H1 (cell line): ENCODE measurements around the gene RTKN2. TPM values are rescaled to one million over a fixed set of nuclear protein-coding genes. Genes with fewer than 3 reads are reported as not detected.
A peak's percentile ranks its signal among the peaks of the same experiment; 100 is the strongest.

Experiments
- CTCF ChIA-PET: fragments of 300-600 bp; sonication (Branson Sonifier 250); formaldehyde crosslinking; loops from one replicate; lab custom pipeline; 2021; ENCODE audit not compliant: partially characterized antibody; lab: Charles Lee
- POLR2A ChIA-PET: fragments of 300-600 bp; sonication (Branson Sonifier 250); formaldehyde crosslinking; loops from one replicate; lab custom pipeline; 2021; ENCODE audit warnings: inconsistent platforms; ENCODE audit not compliant: partially characterized antibody; lab: Charles Lee
- DNase-seq, 2 experiments: peaks; one replicate each; pipeline versions ENCODE4 v3.0.0 to v3.0.0-alpha.2; 2010 to 2022; ENCODE audit warnings: low spot score in 2 of 2, low read depth in 1 of 2, mixed read lengths in 1 of 2
- FAIRE-seq: peaks from 2 replicates; lab custom pipeline; 2011; peaks lifted over from hg19 to GRCh38; lab: Jason Lieb, UNC
- H2AFZ ChIP-seq: 2 replicates; pipeline ENCODE4 v1.8.1; 2012; ENCODE audit warnings: low read length, inconsistent platforms
- H2AK5ac ChIP-seq: 2 replicates; pipeline ENCODE4 v1.6.1; 2013; ENCODE audit warnings: low read depth, low read length
- H2BK120ac ChIP-seq: replicated peaks from 2 replicates; pipeline ENCODE3; 2013; ENCODE audit warnings: low read depth, low read length, inconsistent platforms
- H2BK12ac ChIP-seq: 2 replicates; pipeline ENCODE4 v1.6.1; 2013; ENCODE audit warnings: low read depth, low read length
- H2BK15ac ChIP-seq: 2 replicates; pipeline ENCODE4 v1.6.1; 2013; ENCODE audit warnings: low read length
- H2BK20ac ChIP-seq: 2 replicates; pipeline ENCODE4 v1.6.1; 2013; ENCODE audit warnings: low read length
- H2BK5ac ChIP-seq: 2 replicates; pipeline ENCODE4 v1.6.1; 2013; ENCODE audit warnings: low read depth, low read length
- H3K14ac ChIP-seq: 2 replicates; pipeline ENCODE4 v1.6.1; 2013; ENCODE audit warnings: inconsistent platforms; ENCODE audit not compliant: insufficient read length
- H3K18ac ChIP-seq: 2 replicates; pipeline ENCODE4 v1.6.1; 2013; ENCODE audit warnings: low read length; ENCODE audit errors: extremely low read depth
- H3K23ac ChIP-seq: 2 replicates; pipeline ENCODE4 v1.6.1; 2013; ENCODE audit warnings: inconsistent platforms; ENCODE audit not compliant: insufficient read length
- H3K23me2 ChIP-seq: 2 replicates; pipeline ENCODE4 v1.6.1; 2013; ENCODE audit warnings: low read depth, low read length
- H3K27ac ChIP-seq: 2 replicates; pipeline ENCODE4 v1.6.1; 2011; ENCODE audit warnings: low read depth, low read length, inconsistent platforms
- H3K27me3 ChIP-seq, 4 experiments: replicated peaks in 1 of 4; 1 replicate in 1 of 4; 2 replicates in 3 of 4; pipeline versions ENCODE4 v1.6.1 to v1.8.1; 2011 to 2013; ENCODE audit warnings: low read length in 3 of 4, mild to moderate bottlenecking in 3 of 4, inconsistent platforms in 2 of 4, mixed read lengths in 2 of 4, moderate library complexity in 1 of 4; ENCODE audit not compliant: control insufficient read depth in 3 of 4, insufficient read depth in 3 of 4; ENCODE audit errors: extremely low read depth in 1 of 4
- H3K36me3 ChIP-seq, 4 experiments: 2 replicates each; pipeline versions ENCODE4 v1.6.1 to v1.8.1; 2011 to 2013; ENCODE audit warnings: mild to moderate bottlenecking in 4 of 4, low read length in 3 of 4, moderate library complexity in 2 of 4, control low read depth in 1 of 4, inconsistent platforms in 1 of 4; ENCODE audit not compliant: insufficient read depth in 4 of 4, control insufficient read depth in 2 of 4
- H3K4ac ChIP-seq: replicated peaks from 2 replicates; pipeline ENCODE3; 2013; ENCODE audit warnings: low read length, low read depth, mixed read lengths, inconsistent platforms; ENCODE audit not compliant: insufficient read length
- H3K4me1 ChIP-seq, 4 experiments: replicated peaks in 1 of 4; 1 replicate in 1 of 4; 2 replicates in 3 of 4; pipeline versions ENCODE4 v1.6.1 to v1.8.1; 2011 to 2013; ENCODE audit warnings: low read length in 3 of 4, inconsistent platforms in 2 of 4, mixed read lengths in 1 of 4; ENCODE audit not compliant: insufficient read depth in 4 of 4, control insufficient read depth in 3 of 4
- H3K4me2 ChIP-seq, 2 experiments: 2 replicates each; pipeline versions ENCODE4 v1.6.1 to v1.8.1; 2011 to 2013; ENCODE audit warnings: low read depth in 2 of 2, low read length in 2 of 2, control low read depth in 1 of 2, inconsistent platforms in 1 of 2, mild to moderate bottlenecking in 1 of 2; ENCODE audit not compliant: insufficient read depth in 1 of 2
- H3K4me3 ChIP-seq, 4 experiments: fragments of 200-600, 300-600 bp in 1 of 4; sonication (generic), shearing (Covaris generic), sonication (Bioruptor Twin) in 1 of 4; 2 replicates each; pipeline versions ENCODE4 v1.5.1 to v1.8.1; 2011 to 2016; ENCODE audit warnings: low read length in 4 of 4, low read depth in 3 of 4, control low read depth in 2 of 4, inconsistent platforms in 2 of 4, mild to moderate bottlenecking in 2 of 4, mixed read lengths in 1 of 4, moderate library complexity in 1 of 4; ENCODE audit not compliant: insufficient read depth in 2 of 4; ENCODE audit errors: extremely low read depth in 1 of 4
- H3K56ac ChIP-seq: replicated peaks from 2 replicates; pipeline ENCODE3; 2013; ENCODE audit warnings: low read depth, mild to moderate bottlenecking, mixed read lengths, low read length, inconsistent platforms; ENCODE audit not compliant: insufficient read length
- H3K79me1 ChIP-seq: 2 replicates; pipeline ENCODE4 v1.6.1; 2013; ENCODE audit warnings: low read depth, low read length, control low read depth
- H3K79me2 ChIP-seq, 2 experiments: 2 replicates each; pipeline versions ENCODE4 v1.6.1 to v1.8.1; 2012 to 2013; ENCODE audit warnings: low read length in 2 of 2, mild to moderate bottlenecking in 2 of 2, inconsistent platforms in 1 of 2; ENCODE audit not compliant: insufficient read depth in 2 of 2, control insufficient read depth in 1 of 2
- H3K9ac ChIP-seq, 4 experiments: replicated peaks in 1 of 4; 1 replicate in 1 of 4; 2 replicates in 3 of 4; pipeline versions ENCODE4 v1.6.1 to v1.8.1; 2011 to 2013; ENCODE audit warnings: low read depth in 3 of 4, low read length in 3 of 4, control low read depth in 2 of 4, mild to moderate bottlenecking in 2 of 4, moderate library complexity in 2 of 4, inconsistent platforms in 1 of 4; ENCODE audit errors: extremely low read depth in 1 of 4
- H3K9me3 ChIP-seq, 2 experiments: 2 replicates each; pipeline versions ENCODE4 v1.6.1 to v1.8.1; 2012 to 2013; ENCODE audit warnings: mild to moderate bottlenecking in 2 of 2, moderate library complexity in 2 of 2, control low read depth in 1 of 2, inconsistent platforms in 1 of 2, low read depth in 1 of 2, low read length in 1 of 2, mixed read lengths in 1 of 2; ENCODE audit not compliant: insufficient read depth in 2 of 2
- H4K20me1 ChIP-seq, 2 experiments: replicated peaks in 1 of 2; 2 replicates each; pipeline versions ENCODE3 to v1.8.1; 2011 to 2013; ENCODE audit warnings: inconsistent platforms in 2 of 2, low read length in 2 of 2, mild to moderate bottlenecking in 1 of 2; ENCODE audit not compliant: insufficient read depth in 2 of 2, control insufficient read depth in 1 of 2
- H4K5ac ChIP-seq: 2 replicates; pipeline ENCODE4 v1.6.1; 2013; ENCODE audit warnings: low read length, low read depth, mixed read lengths, inconsistent platforms; ENCODE audit not compliant: insufficient read length
- H4K8ac ChIP-seq: 2 replicates; pipeline ENCODE4 v1.8.0; 2013; ENCODE audit warnings: mild to moderate bottlenecking, moderate library complexity, low read length, inconsistent platforms; ENCODE audit not compliant: insufficient read depth; ENCODE audit errors: extremely low read depth
- H4K91ac ChIP-seq: replicated peaks from 2 replicates; pipeline ENCODE3; 2013; ENCODE audit warnings: low read length, mixed read lengths, inconsistent platforms; ENCODE audit not compliant: insufficient read length
- ASH2L ChIP-seq: fragments of 200-600, 300-600 bp; sonication (generic); IDR thresholded peaks from one replicate; pipeline ENCODE4 v1.7.1; 2017; ENCODE audit warnings: low read length
- BCL11A ChIP-seq, 2 experiments: IDR thresholded peaks; one replicate each; pipeline ENCODE4 v1.6.1; 2011; ENCODE audit warnings: low read depth in 2 of 2, low read length in 2 of 2, mild to moderate bottlenecking in 2 of 2
- BRCA1 ChIP-seq: IDR thresholded peaks from 2 replicates; pipeline ENCODE4 v1.6.1; 2012; ENCODE audit warnings: low read depth, low read length, improper control_type of control experiment
- CEBPB ChIP-seq: IDR thresholded peaks from 2 replicates; pipeline ENCODE4 v1.6.1; 2012; ENCODE audit warnings: low read depth, low read length
- CHD1 ChIP-seq: IDR thresholded peaks from 2 replicates; pipeline ENCODE4 v1.6.1; 2012; ENCODE audit warnings: low read depth, low read length, improper control_type of control experiment
- HDAC2 ChIP-seq, 2 experiments: fragments of 300-600 bp in 1 of 2; sonication (generic) in 1 of 2; IDR thresholded peaks; 2 replicates each; pipeline ENCODE4 v1.6.1; 2011 to 2012; ENCODE audit warnings: low read depth in 2 of 2, low read length in 2 of 2, mild to moderate bottlenecking in 2 of 2, moderate library complexity in 2 of 2, borderline replicate concordance in 1 of 2, inconsistent platforms in 1 of 2
- JUND ChIP-seq: IDR thresholded peaks from 2 replicates; pipeline ENCODE4 v1.6.1; 2011; ENCODE audit warnings: mild to moderate bottlenecking, improper control_type of control experiment, low read length
- RBBP5 ChIP-seq: IDR thresholded peaks from 2 replicates; pipeline ENCODE4 v1.7.1; 2012; ENCODE audit warnings: low read depth, mild to moderate bottlenecking, inconsistent platforms, low read length, moderate library complexity, borderline replicate concordance
- RNF2 ChIP-seq: fragments of 200-900, 300-1000 bp; sonication (generic); IDR thresholded peaks from 2 replicates; pipeline ENCODE4 v1.7.1; 2016; ENCODE audit warnings: borderline replicate concordance, low read depth, mild to moderate bottlenecking, antibody characterized with exemption, low read length; ENCODE audit not compliant: poor library complexity, severe bottlenecking; ENCODE audit errors: missing control alignments
- SP2 ChIP-seq: IDR thresholded peaks from 2 replicates; pipeline ENCODE4 v1.6.1; 2012; ENCODE audit warnings: mild to moderate bottlenecking, low read length, inconsistent platforms
- SUZ12 ChIP-seq: fragments of 200-600 bp; sonication (generic); IDR thresholded peaks from 2 replicates; pipeline ENCODE4 v1.6.1; 2012; ENCODE audit warnings: mild to moderate bottlenecking, inconsistent platforms, low read length, moderate library complexity, mixed read lengths
- TAF1 ChIP-seq: IDR thresholded peaks from 2 replicates; pipeline ENCODE4 v1.6.1; 2011; ENCODE audit warnings: mild to moderate bottlenecking, low read depth, low read length
- YY1 ChIP-seq: IDR thresholded peaks from 2 replicates; pipeline ENCODE4 v1.6.1; 2011; ENCODE audit warnings: low read depth, mild to moderate bottlenecking, low read length
- WGBS, 2 experiments: shearing (Covaris generic) in 1 of 2; methylation state at CpG; one replicate each; pipeline versions ENCODE4 v1.1.6 to v1.1.7; 2013 to 2015; ENCODE audit warnings: low lambda C conversion rate in 2 of 2, mixed read lengths in 2 of 2, inconsistent platforms in 1 of 2, low coverage in 1 of 2, missing lambda C conversion rate in 1 of 2; ENCODE audit not compliant: insufficient replicate concordance in 2 of 2, insufficient coverage in 1 of 2, insufficient read length in 1 of 2; ENCODE audit errors: extremely low coverage in 1 of 2, missing lambda C conversion rate in 1 of 2; 5-methylcytosine and 5-hydroxymethylcytosine counted together
- polyA plus RNA-seq, 7 experiments: library from polyadenylated mRNA; depleted of rRNA in 3 of 7; stranded (reverse) in 5 of 7; unstranded in 2 of 7; fragments of >200 nt in 5 of 7; fragments of 200-250 nt in 2 of 7; gene quantifications; 1 replicate in 5 of 7; 2 replicates in 1 of 7; 4 replicates in 1 of 7; pipeline versions ENCODE4 v1.2.1 to v1.2.3, GENCODE V29; 2011 to 2013; ENCODE audit warnings: missing spikeins in 2 of 7, mixed read lengths in 2 of 7
- total RNA-seq: library from RNA; stranded (reverse); fragmentation: NEBNext Ultra II Directional; extraction: Animal tissue kit (Norgen Biotek cat#: 25700); gene quantifications from 2 replicates; pipeline ENCODE4 v1.2.1, GENCODE V29; 2021
- TF ChIP-seq, protein P1 (sequence below): IDR thresholded peaks from 2 replicates; pipeline ENCODE4 v1.6.1; 2012; ENCODE audit warnings: inconsistent platforms

RTKN2 gene
- total and polyA plus RNA-seq, 2 of the 8 experiments (the other 6 are each of a cell fraction or from before 2014, with no cell fraction given): 5.1 to 24.6 TPM

GRCh38 chr10:62303922-62304321 is 35.3 kb upstream of the RTKN2 start:
- Histone ChIP-seq H2BK5ac (no peak overlapping the region), H4K8ac (no peak overlapping the region), H3K23me2 (no peaks in the 10 kb centered on the region), H4K5ac (no peak overlapping the region), H4K20me1 (no peaks in the 10 kb centered on the region), H2BK120ac (no peak overlapping the region), H2BK15ac (no peak overlapping the region), H4K91ac (no peak overlapping the region), H3K36me3 (no peaks in the 10 kb centered on the region), H3K79me1 (no peaks in the 10 kb centered on the region), H3K4ac (no peak overlapping the region), H3K56ac (peak overlapping the region; percentile 46), H3K14ac (no peak overlapping the region), H3K4me3 (no peak overlapping the region), H2BK12ac (no peak overlapping the region), H3K9me3 (peaks cover 0 to 2% of the 10 kb centered on the region in 2 experiments; a peak in 1 of 4 replicates), H3K4me2 (no peak overlapping the region), H2AFZ (no peak overlapping the region), H3K79me2 (no peaks in the 10 kb centered on the region), H3K27me3 (no peaks in the 10 kb centered on the region), H3K4me1 (peaks cover 0 to 3% (median 0%) of the 10 kb centered on the region in 4 experiments; a peak in 2 of 7 replicates), H3K23ac (no peak overlapping the region), H2AK5ac (no peak overlapping the region), H3K27ac (no peak overlapping the region), H2BK20ac (no peak overlapping the region), H3K18ac (no peak overlapping the region), H3K9ac (no peak overlapping the region)
- FAIRE-seq (no peak), DNase-seq (no peak)
- ChIA-PET POLR2A (no interaction called here), CTCF (no interaction called here)
- WGBS, 2 experiments: 97% methylated on average over 7 of the region's 7 CpGs; no CpG with 5 or more reads in 1 of the 2 experiments
- TF ChIP-seq YY1: no peak
- TF ChIP-seq RNF2: no peak
- TF ChIP-seq SP2: no peak
- TF ChIP-seq CHD1: no peak
- TF ChIP-seq JUND: no peak
- TF ChIP-seq BCL11A (IDR thresholded peaks at IDR 0.05; ENCODE audit: low read depth in 2 of 2, low read length in 2 of 2): no peak
- TF ChIP-seq SUZ12: no peak
- no peak for TF ChIP-seq CEBPB
- no peak for TF ChIP-seq BRCA1
- no peak for TF ChIP-seq TAF1
- no peak for TF ChIP-seq HDAC2 (IDR thresholded peaks at IDR 0.05; ENCODE audit: borderline replicate concordance in 1 of 2, low read depth in 2 of 2, low read length in 2 of 2)
- no peak for TF ChIP-seq ASH2L
- TF ChIP-seq, protein P1, sequence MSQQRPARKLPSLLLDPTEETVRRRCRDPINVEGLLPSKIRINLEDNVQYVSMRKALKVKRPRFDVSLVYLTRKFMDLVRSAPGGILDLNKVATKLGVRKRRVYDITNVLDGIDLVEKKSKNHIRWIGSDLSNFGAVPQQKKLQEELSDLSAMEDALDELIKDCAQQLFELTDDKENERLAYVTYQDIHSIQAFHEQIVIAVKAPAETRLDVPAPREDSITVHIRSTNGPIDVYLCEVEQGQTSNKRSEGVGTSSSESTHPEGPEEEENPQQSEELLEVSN: no peak
- TF ChIP-seq RBBP5: no peak
